GM23338 (cell line): ENCODE results near the gene PTPRE. TPM values are rescaled to one million over a fixed set of nuclear protein-coding genes. Genes with fewer than 3 reads are reported as not detected.

ENCODE experiments used
- ATAC-seq: fragments of 200-7000 bp; cut with Tn5 transposase; 3 replicates; pipeline ENCODE4 v1.9.1; 2020
- DNase-seq: peaks from one replicate; pipeline ENCODE4 v3.0.0-alpha.2; 2015; ENCODE audit warnings: low spot score
- H2AFZ ChIP-seq: fragments of 200-600 bp; sonication (generic); 2 replicates; pipeline ENCODE4 v1.8.0; 2016; ENCODE audit warnings: antibody characterized with exemption, mild to moderate bottlenecking, moderate library complexity
- H3F3A ChIP-seq: fragments of 200-600 bp; sonication (generic); replicated peaks from 2 replicates; pipeline ENCODE4 v1.8.0; 2017; ENCODE audit warnings: antibody characterized with exemption, mixed run types, low read depth
- H3K27ac ChIP-seq: fragments of 200-600 bp; sonication (generic); 2 replicates; pipeline ENCODE4 v1.6.1; 2016; ENCODE audit warnings: low read depth
- H3K27me3 ChIP-seq: fragments of 200-600 bp; sonication (generic); 2 replicates; pipeline ENCODE4 v1.8.0; 2016; ENCODE audit warnings: mild to moderate bottlenecking, mixed run types, moderate library complexity; ENCODE audit not compliant: insufficient read depth
- H3K36me3 ChIP-seq: fragments of 200-600 bp; sonication (generic); 2 replicates; pipeline ENCODE4 v1.8.0; 2016; ENCODE audit warnings: mild to moderate bottlenecking; ENCODE audit not compliant: insufficient read depth
- H3K4me1 ChIP-seq: fragments of 200-600 bp; sonication (generic); 2 replicates; pipeline ENCODE4 v1.8.0; 2016; ENCODE audit warnings: mild to moderate bottlenecking, moderate library complexity; ENCODE audit not compliant: insufficient read depth
- H3K4me2 ChIP-seq: fragments of 200-600 bp; sonication (generic); 2 replicates; pipeline ENCODE4 v1.7.1; 2017; ENCODE audit warnings: mixed run types
- H3K4me3 ChIP-seq: fragments of 200-600 bp; sonication (generic); 2 replicates; pipeline ENCODE4 v1.6.1; 2016; ENCODE audit warnings: mixed run types
- H3K79me2 ChIP-seq: fragments of 200-600 bp; sonication (generic); replicated peaks from 2 replicates; pipeline ENCODE4 v1.8.0; 2017; ENCODE audit warnings: mild to moderate bottlenecking; ENCODE audit not compliant: insufficient read depth
- H3K9me2 ChIP-seq: fragments of 200-600 bp; sonication (generic); 2 replicates; pipeline ENCODE4 v1.8.0; 2017; ENCODE audit not compliant: insufficient read depth
- H4K20me1 ChIP-seq: fragments of 200-600 bp; sonication (generic); replicated peaks from 2 replicates; pipeline ENCODE4 v1.8.0; 2017; ENCODE audit warnings: mild to moderate bottlenecking; ENCODE audit not compliant: insufficient read depth
- H3K27ac Mint-ChIP-seq: 2 replicates; pipeline ENCODE4 v1.8.0; 2020; ENCODE audit warnings: inconsistent platforms, mild to moderate bottlenecking, moderate library complexity, mixed read lengths
- H3K27me3 Mint-ChIP-seq: 3 replicates; pipeline ENCODE4 v1.8.0; 2022; ENCODE audit warnings: low read depth, mild to moderate bottlenecking, moderate library complexity, mixed read lengths, inconsistent platforms; ENCODE audit not compliant: insufficient read depth, poor library complexity
- H3K36me3 Mint-ChIP-seq: 3 replicates; pipeline ENCODE4 v1.8.0; 2021; ENCODE audit warnings: low read depth, mild to moderate bottlenecking, inconsistent platforms, moderate library complexity, mixed read lengths
- H3K4me1 Mint-ChIP-seq: 3 replicates; pipeline ENCODE4 v1.8.0; 2020; ENCODE audit warnings: mild to moderate bottlenecking, inconsistent platforms, mixed read lengths
- H3K4me3 Mint-ChIP-seq: 3 replicates; pipeline ENCODE4 v1.8.0; 2021; ENCODE audit warnings: moderate library complexity, mild to moderate bottlenecking, inconsistent platforms, mixed read lengths
- H3K9me3 Mint-ChIP-seq: 3 replicates; pipeline ENCODE4 v1.8.0; 2020; ENCODE audit warnings: moderate library complexity, mild to moderate bottlenecking, inconsistent platforms, mixed read lengths
- CREB1 ChIP-seq: fragments of 250-450 bp; sonication (Bioruptor Pico); IDR thresholded peaks from 2 replicates; pipeline ENCODE4 v1.5.0; 2020; ENCODE audit warnings: low read depth, mild to moderate bottlenecking, moderate library complexity
- ETS1 ChIP-seq: IDR thresholded peaks from 2 replicates; pipeline ENCODE4 v1.6.1; 2016; ENCODE audit warnings: antibody characterized with exemption
- JUNB ChIP-seq: IDR thresholded peaks from one replicate; pipeline ENCODE4 v1.6.1; 2016; ENCODE audit warnings: antibody characterized with exemption; ENCODE audit not compliant: unreplicated experiment
- NANOG ChIP-seq: IDR thresholded peaks from 2 replicates; pipeline ENCODE4 v1.6.1; 2016; ENCODE audit warnings: antibody characterized with exemption, borderline replicate concordance
- POLR2AphosphoS5 ChIP-seq: IDR thresholded peaks from 2 replicates; pipeline ENCODE4 v1.6.1; 2016; ENCODE audit warnings: antibody characterized with exemption, low read depth
- ZNF462 ChIP-seq: fragments of 250-450 bp; sonication (Bioruptor Pico); IDR thresholded peaks from 2 replicates; pipeline ENCODE4 v1.5.0; 2020; ENCODE audit warnings: mild to moderate bottlenecking, moderate library complexity
- polyA plus RNA-seq: library from polyadenylated mRNA; unstranded; fragments of >200 nt; fragmentation: Nextera tagmentation; extraction: Ambion mirVana; gene quantifications from 2 replicates; pipeline ENCODE4 v1.2.1, GENCODE V29; 2016
- total RNA-seq: library from RNA; depleted of rRNA; stranded (reverse); fragments of >200 nt; shearing (Covaris generic); gene quantifications from 2 replicates; pipeline ENCODE4 v1.2.3, GENCODE V29; 2014

The PTPRE gene
- total and polyA plus RNA-seq, 2 experiments from 2014 or later: 0.34 to 0.42 TPM

GRCh38 chr10:127964621-127965020 lies 57.7 kb downstream of the PTPRE start:
- no peak for TF ChIP-seq JUNB
- no peak for TF ChIP-seq ZNF462 (CRISPR knock-in tag)
- H3K9me3 Mint-ChIP-seq: no peaks in the 10 kb centered on the region
- H3K4me1 Mint-ChIP-seq: peaks cover 53% of the 10 kb centered on the region

GRCh38 chr10:127966875-127967274 lies 60.0 kb downstream of the PTPRE start:
- H2AFZ ChIP-seq: no peak overlapping the region
- peaks cover 44% of the 10 kb centered on the region for H3K4me1 Mint-ChIP-seq
- H3K9me2 ChIP-seq: no peaks in the 10 kb centered on the region
- no peaks in the 10 kb centered on the region for H3K79me2 ChIP-seq
- no peak overlapping the region for H3K27ac ChIP-seq
- H3K4me3 ChIP-seq: no peak overlapping the region
- no peak for ATAC-seq
- H3K4me1 ChIP-seq: peaks cover 13% of the 10 kb centered on the region
- no peak overlapping the region for H3K4me2 ChIP-seq
- H3K36me3 Mint-ChIP-seq: no peaks in the 10 kb centered on the region
- H3F3A ChIP-seq: no peaks in the 10 kb centered on the region
- H3K9me3 Mint-ChIP-seq: no peaks in the 10 kb centered on the region
- no peak for DNase-seq
- H3K27ac Mint-ChIP-seq: no peak overlapping the region
- H3K27me3 Mint-ChIP-seq: no peaks in the 10 kb centered on the region
- H3K27me3 ChIP-seq: no peaks in the 10 kb centered on the region
- no peaks in the 10 kb centered on the region for H3K36me3 ChIP-seq
- no peaks in the 10 kb centered on the region for H4K20me1 ChIP-seq
- no peak overlapping the region for H3K4me3 Mint-ChIP-seq
- no peak for TF ChIP-seq CREB1 (CRISPR knock-in tag)
- TF ChIP-seq NANOG: no peak
- TF ChIP-seq POLR2AphosphoS5: no peak
- TF ChIP-seq ETS1: no peak
- TF ChIP-seq JUNB: no peak
- TF ChIP-seq ZNF462 (CRISPR knock-in tag): no peak

More at GRCh38 chr10:127964621-127965020, 57.7 kb downstream of the PTPRE start:
- Histone ChIP-seq H4K20me1 (no peaks in the 10 kb centered on the region), H3K27me3 (no peaks in the 10 kb centered on the region), H3K36me3 (no peaks in the 10 kb centered on the region), H2AFZ (no peak overlapping the region), H3F3A (no peaks in the 10 kb centered on the region), H3K9me2 (no peaks in the 10 kb centered on the region), H3K4me3 (no peak overlapping the region), H3K4me1 (peaks cover 20% of the 10 kb centered on the region), H3K79me2 (no peaks in the 10 kb centered on the region), H3K4me2 (no peak overlapping the region), H3K27ac (no peak overlapping the region)
- H3K36me3 Mint-ChIP-seq: no peaks in the 10 kb centered on the region
- no peak overlapping the region for H3K4me3 Mint-ChIP-seq
- H3K27me3 Mint-ChIP-seq: peaks cover 2% of the 10 kb centered on the region
- DNase-seq: no peak
- H3K27ac Mint-ChIP-seq: no peak overlapping the region
- no peak for ATAC-seq
